SK-N-DZ (cell line): Measurements from ENCODE around the gene CSTF1.

Experiments used
- DNase-seq: peaks from one replicate; pipeline ENCODE4 v3.0.0-alpha.2; 2015; ENCODE audit warnings: low spot score

The CSTF1 gene

GRCh38 chr20:56454754-56455153 lies 62.3 kb downstream of the CSTF1 start:
- no peak for DNase-seq
